Prostate gland (tissue), 2 donors: Measurements from ENCODE around the gene ELMO1. TPM values are rescaled to one million over a fixed set of nuclear protein-coding genes. Genes with fewer than 3 reads are reported as not detected.

ENCODE experiments used
- DNase-seq: peaks from one replicate; pipeline ENCODE4 v3.0.0-alpha.2; 2019; ENCODE audit warnings: low spot score
- H3K27ac ChIP-seq, 2 donors: fragments of 200-600 bp; sonication (generic); 2 replicates each; pipeline ENCODE4 v1.5.1; 2017 to 2019
- H3K27me3 ChIP-seq: fragments of 200-600 bp; sonication (generic); replicated peaks from 2 replicates; pipeline ENCODE4 v1.5.1; 2019; ENCODE audit not compliant: insufficient read depth
- H3K36me3 ChIP-seq, 2 donors: fragments of 200-600 bp; sonication (generic); 1 replicate in 1 of 2; 2 replicates in 1 of 2; pipeline versions ENCODE4 v1.5.1 to v1.8.1; 2017 to 2019
- H3K4me1 ChIP-seq: fragments of 200-600 bp; sonication (generic); replicated peaks from 2 replicates; pipeline ENCODE4 v1.5.1; 2019
- H3K4me3 ChIP-seq, 2 donors: fragments of 200-600 bp; sonication (generic); 2 replicates each; pipeline ENCODE4 v1.5.1; 2017 to 2019
- H3K9me3 ChIP-seq: fragments of 200-600 bp; sonication (generic); 2 replicates; pipeline ENCODE4 v1.5.1; 2017
- CTCF ChIP-seq, 4 experiments: fragments of 200-600 bp in 2 of 4; fragments of 450-650 bp in 2 of 4; sonication (generic) in 2 of 4; IDR thresholded peaks; 1 replicate in 3 of 4; 2 replicates in 1 of 4; pipeline ENCODE4 v1.5.1; 2016 to 2019; ENCODE audit warnings: antibody characterized with exemption in 4 of 4, mild to moderate bottlenecking in 2 of 4, moderate library complexity in 2 of 4
- POLR2A ChIP-seq: fragments of 450-650 bp; IDR thresholded peaks from one replicate; pipeline ENCODE4 v1.6.1; 2016; ENCODE audit warnings: antibody characterized with exemption, mild to moderate bottlenecking
- POLR2AphosphoS5 ChIP-seq: sonication (generic); formaldehyde crosslinking; IDR thresholded peaks from one replicate; pipeline ENCODE4 v1.6.1; 2017; ENCODE audit warnings: antibody characterized with exemption
- WGBS: methylation state at CpG from one replicate; pipeline ENCODE4 v1.1.5; 2018; 5-methylcytosine and 5-hydroxymethylcytosine counted together
- intact Hi-C: fragments of 100-400 bp; cut with DNase I; formaldehyde crosslinking; loops from one replicate; pipeline ENCODE4 v1.14.2; 2022
- total RNA-seq, 2 donors: library from RNA; depleted of rRNA; stranded (reverse); fragments of >200 nt; gene quantifications; one replicate each; pipeline ENCODE4 v1.1.0, GENCODE V29; 2016

Gene ELMO1
- total RNA-seq, 2 donors from 2014 or later = 6.7 to 19.3 TPM

GRCh38 chr7:36852931-36853330 is 595.7 kb downstream of the ELMO1 start:
- intact Hi-C loops = no loop called here
- H3K9me3 ChIP-seq = no peaks in the 10 kb centered on the region
- H3K27ac ChIP-seq = no peak overlapping the region
- no peak overlapping the region for H3K4me3 ChIP-seq
- DNase-seq = no peak
- no peaks in the 10 kb centered on the region for H3K27me3 ChIP-seq
- TF ChIP-seq POLR2AphosphoS5 = no peak
- TF ChIP-seq CTCF (IDR thresholded peaks at IDR 0.05) = no peak
- no peak for TF ChIP-seq POLR2A
- no peaks in the 10 kb centered on the region for H3K4me1 ChIP-seq
- WGBS = 88% methylated on average over 1 of the region's 1 CpG
- H3K36me3 ChIP-seq = no peaks in the 10 kb centered on the region

DNA sequence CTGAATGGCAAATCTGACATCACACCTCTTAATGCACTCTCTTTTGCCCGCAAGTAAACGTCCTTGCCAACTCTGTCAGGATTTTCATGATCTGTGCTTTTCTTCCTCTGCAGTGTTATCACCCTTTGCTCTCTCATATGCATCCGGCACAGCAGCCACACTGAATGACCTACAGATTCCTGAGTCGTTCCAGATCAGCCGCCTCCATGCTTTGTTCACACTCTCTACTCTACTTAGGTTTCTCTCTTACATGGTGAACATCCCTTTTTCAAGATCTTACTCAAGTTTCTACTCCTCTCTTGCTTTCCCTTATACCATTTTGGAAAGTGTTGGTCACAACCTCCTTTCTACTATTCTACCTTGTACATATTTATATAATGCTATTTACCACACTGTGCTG is 596.6 kb downstream of the ELMO1 start:
- 65% methylated on average over 5 of the region's 5 CpGs for WGBS

DNA sequence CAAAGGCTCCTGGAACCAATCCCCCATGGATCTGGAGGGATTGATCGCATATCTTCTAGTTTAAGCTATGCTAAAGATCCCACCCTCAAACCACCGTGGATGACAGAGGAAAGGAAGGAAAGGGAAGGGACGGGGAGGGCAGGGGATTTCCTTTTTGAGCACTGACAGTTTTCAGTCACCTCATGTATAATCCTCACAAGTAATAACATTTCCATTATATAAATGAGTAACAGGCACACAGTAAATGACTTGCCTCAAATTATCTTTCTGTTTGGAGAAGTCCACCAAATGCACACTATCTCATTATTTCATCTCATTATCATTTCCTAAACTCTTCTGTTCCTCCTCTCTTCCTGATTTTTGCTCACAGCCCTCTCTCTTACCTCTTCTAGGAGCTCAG is 597.3 kb downstream of the ELMO1 start:
- Histone ChIP-seq H3K36me3 (no peaks in the 10 kb centered on the region), H3K27me3 (no peaks in the 10 kb centered on the region), H3K27ac (no peak overlapping the region), H3K4me3 (no peak overlapping the region), H3K4me1 (no peaks in the 10 kb centered on the region), H3K9me3 (no peaks in the 10 kb centered on the region)
- 80% methylated on average over 3 of the region's 3 CpGs for WGBS
- TF ChIP-seq CTCF (IDR thresholded peaks at IDR 0.05) (no peak), POLR2A (no peak), POLR2AphosphoS5 (no peak)
- no peak for DNase-seq
- intact Hi-C loops = no loop called here

More for the DNA sequence above, 596.6 kb downstream of the ELMO1 start:
- intact Hi-C loops = no loop called here
- no peak for TF ChIP-seq POLR2A
- Histone ChIP-seq H3K27ac (no peak overlapping the region), H3K9me3 (no peaks in the 10 kb centered on the region), H3K27me3 (no peaks in the 10 kb centered on the region), H3K36me3 (no peaks in the 10 kb centered on the region), H3K4me3 (no peak overlapping the region), H3K4me1 (no peaks in the 10 kb centered on the region)
- no peak for DNase-seq

- Histone ChIP-seq H3K4me1 (no peaks in the 10 kb centered on the region), H3K9me3 (no peaks in the 10 kb centered on the region)
- 92% methylated on average over 4 of the region's 4 CpGs for WGBS
Measured at GRCh38 chr7:36847946-36848345, 600.7 kb downstream of the ELMO1 start.

GRCh38 chr7:36844374-36844773 is 604.3 kb downstream of the ELMO1 start:
- no peak for DNase-seq
- no peaks in the 10 kb centered on the region for H3K36me3 ChIP-seq
- TF ChIP-seq POLR2A = no peak
- no peak for TF ChIP-seq CTCF (IDR thresholded peaks at IDR 0.05)
- no peak for TF ChIP-seq POLR2AphosphoS5
- WGBS = 68% methylated on average over 2 of the region's 2 CpGs
- H3K4me1 ChIP-seq = no peaks in the 10 kb centered on the region
- no peaks in the 10 kb centered on the region for H3K27me3 ChIP-seq
- H3K4me3 ChIP-seq = no peak overlapping the region
- intact Hi-C loops = no loop called here
- no peak overlapping the region for H3K27ac ChIP-seq
- H3K9me3 ChIP-seq = no peaks in the 10 kb centered on the region

More at GRCh38 chr7:36847946-36848345, 600.7 kb downstream of the ELMO1 start:
- DNase-seq = no peak
- H3K36me3 ChIP-seq = no peaks in the 10 kb centered on the region
- TF ChIP-seq POLR2AphosphoS5 = no peak
- no peak for TF ChIP-seq POLR2A
- no peak for TF ChIP-seq CTCF (IDR thresholded peaks at IDR 0.05)
- intact Hi-C loops = no loop called here
- no peaks in the 10 kb centered on the region for H3K27me3 ChIP-seq
- no peak overlapping the region for H3K27ac ChIP-seq
- H3K4me3 ChIP-seq = no peak overlapping the region
